GM18520 (cell line): Measurements from ENCODE around the gene PTH2.

Experiments used
- ATAC-seq: cut with Tn5 transposase; IDR thresholded peaks from one replicate; pipeline ENCODE4 v1.9.1; 2021; ENCODE audit not compliant: unreplicated experiment

The PTH2 gene

DNA sequence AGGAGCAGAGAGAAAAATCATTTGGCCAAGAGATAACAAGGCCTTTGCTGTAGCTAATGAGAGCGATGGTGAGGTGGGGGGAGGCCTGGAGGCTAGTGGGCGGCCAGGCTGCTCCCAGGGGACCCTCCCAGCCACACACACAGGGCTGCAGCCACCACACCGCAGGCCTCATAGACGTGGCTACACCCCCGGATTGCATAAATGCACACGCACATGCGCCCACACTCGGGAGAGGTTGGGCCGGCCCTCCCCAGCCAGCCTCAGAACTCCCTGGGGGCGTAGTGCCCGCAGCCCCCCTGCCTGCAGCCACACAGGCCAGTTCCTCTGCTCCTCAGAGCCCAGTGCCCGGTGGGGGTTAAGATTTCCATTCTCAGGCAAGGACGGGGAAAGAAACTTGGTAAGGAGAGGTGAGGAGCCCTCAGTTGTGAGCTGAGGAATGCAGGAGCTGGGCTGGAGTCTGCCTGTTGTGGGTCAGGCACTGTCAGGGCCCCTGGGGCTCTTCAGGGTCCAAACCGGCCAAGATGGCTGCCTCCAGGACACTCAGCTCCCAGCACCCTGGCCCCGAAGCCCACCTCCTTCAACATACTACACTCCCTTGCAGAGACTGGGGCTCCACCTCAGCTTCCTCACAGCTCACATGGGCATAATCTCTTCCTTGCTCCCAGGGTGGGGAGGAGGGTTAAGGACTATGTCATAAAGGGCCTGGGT lies 8.0 kb downstream of the PTH2 start:
- ATAC-seq: no peak

DNA sequence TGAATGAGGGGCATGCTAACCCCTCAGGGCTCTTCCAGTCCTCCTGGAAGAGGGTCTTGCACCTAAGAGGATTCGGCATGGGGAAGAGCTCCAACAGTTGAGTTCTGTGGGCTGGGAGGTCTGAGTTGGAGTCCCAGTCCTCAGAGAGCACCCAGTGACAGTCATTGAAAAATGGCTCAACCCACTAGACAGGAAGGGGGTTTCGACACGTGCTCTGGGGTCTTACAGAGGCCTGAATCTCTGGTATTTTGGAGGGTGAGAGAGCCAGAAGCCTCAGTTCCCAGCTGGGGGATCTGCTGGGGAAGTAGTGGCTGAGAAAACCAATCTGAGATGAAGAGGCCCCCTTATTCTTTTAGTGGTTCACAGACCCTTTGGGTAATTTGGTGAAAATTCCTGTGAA lies 9.0 kb downstream of the PTH2 start:
- no peak for ATAC-seq

DNA sequence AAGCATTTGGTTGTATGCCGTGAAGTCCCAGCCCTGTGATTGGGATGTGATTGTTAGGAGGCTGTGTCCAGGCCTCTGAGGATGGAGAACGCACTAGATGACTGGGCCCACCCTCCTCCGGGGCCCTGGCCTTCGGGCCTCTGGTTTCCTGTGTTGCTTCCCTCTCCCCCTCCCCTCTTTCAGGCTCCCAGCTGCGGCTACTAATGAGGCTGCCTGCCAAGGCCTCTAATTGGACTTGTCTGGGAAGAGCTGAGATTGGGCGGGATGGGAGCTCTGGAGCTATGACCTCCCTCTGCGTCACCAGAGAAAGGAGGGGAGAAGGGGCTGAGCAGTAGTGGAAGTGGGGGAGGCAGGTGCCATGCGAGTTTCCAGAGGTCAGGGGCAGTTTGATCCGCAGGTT lies 9.9 kb downstream of the PTH2 start:
- ATAC-seq: no peak

DNA sequence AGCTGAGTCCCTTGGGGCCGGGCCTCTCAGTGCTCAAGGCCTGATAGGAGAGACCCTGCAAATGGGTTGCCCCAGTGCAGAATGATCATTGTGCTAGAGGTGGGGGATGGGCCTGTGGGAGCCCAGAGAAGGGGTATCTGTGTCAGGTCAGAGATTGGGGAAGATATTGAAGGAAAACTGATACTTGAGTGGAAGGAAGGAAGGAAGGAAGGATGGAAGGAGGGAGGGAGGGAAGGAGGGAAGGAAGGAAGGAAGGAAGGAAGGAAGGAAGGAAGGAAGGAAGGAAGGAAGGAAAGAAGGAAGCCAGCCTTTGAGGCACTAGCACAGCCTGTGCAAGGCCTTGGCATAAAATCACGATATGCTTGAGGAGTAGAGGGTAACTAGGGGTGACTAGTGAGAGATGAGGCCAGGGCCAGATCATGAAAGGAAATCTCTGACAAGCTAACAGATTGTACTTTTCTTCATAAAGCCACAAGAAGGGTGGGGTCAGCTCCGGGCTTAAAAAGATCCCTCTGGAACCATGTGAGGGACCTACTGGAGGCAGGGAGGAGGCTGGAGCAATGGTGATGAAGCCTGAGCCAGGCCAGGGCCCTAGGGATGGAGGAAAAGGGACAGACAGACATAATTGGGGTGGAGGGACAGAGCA lies 11.4 kb downstream of the PTH2 start:
- no peak for ATAC-seq

DNA sequence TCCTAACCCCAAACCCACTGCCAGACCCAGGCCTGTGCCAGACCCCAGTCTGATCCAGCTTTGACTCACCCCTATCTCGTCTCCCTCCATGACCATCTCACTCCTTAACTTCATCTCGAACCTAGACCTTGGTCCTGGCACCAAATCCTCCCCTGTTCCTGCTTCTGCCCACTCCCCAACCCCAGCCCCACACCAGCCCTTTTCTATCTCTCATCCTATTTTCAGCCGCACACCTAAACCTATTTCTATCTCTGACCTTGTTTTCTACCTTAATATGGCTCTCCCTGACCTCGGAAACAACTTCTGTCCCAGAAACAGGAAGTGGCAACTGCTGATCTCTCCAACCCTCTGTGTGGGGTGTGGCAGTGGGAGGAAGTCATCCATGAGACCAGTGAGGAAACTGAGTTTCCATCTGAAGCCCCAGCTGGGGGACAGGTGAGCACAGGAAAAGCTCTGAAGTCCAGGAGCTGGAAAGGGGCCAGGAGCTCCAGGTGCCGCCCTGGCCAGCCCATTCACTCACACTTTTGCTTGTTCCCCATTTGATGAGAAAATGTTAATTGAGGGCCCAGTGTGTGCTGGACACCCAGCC lies 13.7 kb downstream of the PTH2 start:
- ATAC-seq: no peak

DNA sequence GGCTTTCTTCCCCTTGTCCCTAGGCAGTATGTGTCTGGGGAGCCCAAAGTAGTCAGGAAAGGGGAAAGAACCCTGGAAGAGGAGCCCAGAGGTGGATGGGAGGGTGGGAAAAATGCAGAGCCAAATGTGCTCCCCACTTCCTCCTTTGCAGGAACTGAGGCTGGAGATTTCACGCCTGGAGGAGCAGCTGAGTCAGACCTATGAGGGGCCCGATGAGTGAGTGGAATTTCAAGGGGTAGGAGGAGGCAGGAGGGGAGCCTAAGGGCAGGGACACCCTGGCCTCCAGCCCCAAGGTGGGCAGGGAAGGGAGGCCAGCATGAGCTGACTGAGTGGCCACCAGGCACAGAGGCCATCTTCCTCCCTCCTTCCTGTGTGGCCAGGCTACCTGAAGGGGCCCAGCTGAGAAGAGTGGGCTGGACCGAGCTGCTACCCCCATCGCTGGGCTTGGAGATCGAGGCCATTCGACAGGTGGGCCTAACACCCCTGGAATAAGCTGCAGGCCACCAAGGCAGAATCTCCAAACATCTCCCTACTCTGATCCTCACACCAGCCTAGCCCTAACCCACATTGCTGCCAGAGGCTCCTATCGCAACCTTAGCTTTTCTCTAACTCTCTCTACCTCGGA lies 14.3 kb downstream of the PTH2 start:
- no peak for ATAC-seq

DNA sequence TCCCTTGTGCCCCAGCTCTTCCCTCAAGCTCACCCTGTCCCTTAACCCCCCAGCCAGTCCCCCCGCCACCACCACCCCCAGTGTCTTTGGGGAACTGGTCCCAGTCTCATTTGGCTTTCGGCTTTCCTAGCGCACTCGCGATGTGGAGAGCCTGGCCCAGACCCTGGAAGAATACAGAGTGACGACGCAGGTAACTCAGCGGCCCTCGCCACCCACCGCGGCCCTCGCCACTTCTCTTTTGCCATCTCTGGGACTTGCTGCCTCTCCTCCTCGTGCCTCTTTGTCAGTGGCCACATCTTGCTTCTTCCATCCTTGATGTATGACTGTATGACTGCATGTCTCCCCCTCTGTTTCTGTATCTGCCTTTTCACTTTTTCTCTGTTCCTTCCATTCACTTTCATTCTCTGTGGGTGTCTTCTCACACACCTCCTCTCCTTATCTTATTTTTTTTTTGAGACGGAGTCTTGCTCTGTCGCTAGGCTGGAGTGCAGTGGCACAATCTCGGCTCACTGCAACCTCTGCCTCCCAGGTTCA lies 15.7 kb downstream of the PTH2 start:
- no peak for ATAC-seq

DNA sequence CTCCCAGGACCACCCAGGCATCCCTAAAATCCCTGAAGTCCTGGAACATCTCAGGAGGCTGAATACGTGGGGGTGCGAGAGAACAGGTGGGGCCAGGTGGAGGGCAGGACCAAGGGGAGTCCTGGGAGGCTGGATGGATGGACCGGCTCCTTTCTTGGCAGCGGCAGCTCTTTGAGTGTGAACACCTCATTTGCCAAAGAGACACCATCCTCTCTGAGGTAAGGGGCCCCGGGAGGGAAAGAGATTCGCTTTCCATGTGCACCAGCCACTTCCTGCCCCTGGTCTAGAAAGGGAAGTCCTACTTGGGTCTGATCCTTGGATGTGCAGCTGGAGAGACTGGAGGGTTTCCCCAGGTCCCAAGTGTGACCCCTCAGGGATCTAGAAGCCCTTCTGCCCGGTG lies 16.2 kb downstream of the PTH2 start:
- no peak for ATAC-seq

DNA sequence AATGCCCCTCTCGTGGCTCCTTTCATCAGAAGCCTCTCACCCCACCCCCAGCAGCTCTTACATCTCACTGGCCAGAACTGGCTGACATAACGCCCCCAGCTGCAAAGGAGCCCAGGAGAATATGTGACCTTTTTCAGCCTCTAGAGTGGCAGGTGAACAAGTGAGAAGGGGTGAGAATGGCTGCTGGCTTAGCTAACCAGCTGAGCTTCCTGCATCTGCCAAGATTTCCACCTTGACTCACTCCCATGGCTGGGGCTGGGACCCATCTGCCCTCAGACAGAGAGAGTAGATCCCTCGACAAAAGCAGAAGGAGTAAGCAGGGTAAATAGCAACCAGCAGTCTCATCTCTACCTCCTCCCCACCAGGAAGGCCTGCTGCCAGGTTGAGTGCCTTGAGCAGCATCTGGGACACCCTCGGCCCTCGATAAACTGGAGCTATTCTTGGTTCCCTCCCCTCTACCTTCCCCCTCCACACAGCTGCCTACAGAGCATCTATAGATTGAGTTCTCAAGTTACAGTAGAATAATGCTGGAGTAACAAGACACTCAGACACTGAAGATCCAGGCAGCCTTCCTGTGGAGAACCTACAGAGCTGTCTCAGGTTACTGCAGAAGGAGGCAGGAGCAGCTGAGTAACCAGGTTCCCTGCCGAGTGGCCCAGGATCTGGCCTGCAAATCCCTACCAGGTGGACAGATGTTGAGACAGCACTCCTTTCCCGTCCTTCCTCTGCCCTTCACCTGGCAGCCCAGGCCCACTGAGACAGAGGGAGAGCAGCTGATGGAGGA lies 19.6 kb downstream of the PTH2 start:
- ATAC-seq: no peak

DNA sequence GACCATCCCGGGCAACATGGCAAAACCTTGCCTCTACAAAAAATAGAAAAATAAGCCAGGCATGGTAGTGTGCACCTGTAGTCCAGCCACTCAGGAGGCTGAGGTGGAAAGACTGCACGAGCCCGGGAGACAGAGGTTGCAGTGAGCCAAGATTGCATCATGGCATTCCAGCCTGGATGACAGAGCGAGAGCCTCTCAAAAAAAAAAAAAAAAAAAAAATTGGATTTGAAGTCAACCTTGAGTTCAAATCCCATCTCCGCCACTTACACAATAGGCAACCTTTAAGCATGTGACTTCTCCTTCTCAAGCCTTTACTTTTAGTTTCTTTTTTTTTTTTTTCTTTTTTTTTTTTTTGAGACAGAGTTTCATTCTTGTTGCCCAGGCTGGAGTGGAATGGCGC lies 23.2 kb downstream of the PTH2 start:
- ATAC-seq: no peak

DNA sequence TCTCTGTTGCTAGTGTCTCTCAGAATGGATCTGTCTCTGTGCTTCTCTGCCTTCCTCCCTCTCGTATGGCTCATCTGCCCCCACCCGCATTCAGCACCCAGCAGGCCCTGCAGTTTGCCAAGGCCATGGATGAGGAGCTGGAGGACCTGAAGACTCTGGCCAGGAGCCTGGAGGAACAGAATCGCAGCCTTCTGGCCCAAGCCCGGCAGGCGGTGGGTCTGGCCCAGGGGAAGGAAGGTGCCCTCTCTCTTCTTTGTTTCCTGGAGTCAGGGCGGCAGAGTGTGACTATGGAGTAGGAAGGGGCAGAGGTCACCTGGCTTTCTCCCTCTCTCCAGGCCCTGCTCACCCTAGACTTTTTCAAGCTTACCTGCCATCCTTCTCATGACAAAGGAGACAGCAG lies 24.3 kb downstream of the PTH2 start:
- ATAC-seq: no peak

DNA sequence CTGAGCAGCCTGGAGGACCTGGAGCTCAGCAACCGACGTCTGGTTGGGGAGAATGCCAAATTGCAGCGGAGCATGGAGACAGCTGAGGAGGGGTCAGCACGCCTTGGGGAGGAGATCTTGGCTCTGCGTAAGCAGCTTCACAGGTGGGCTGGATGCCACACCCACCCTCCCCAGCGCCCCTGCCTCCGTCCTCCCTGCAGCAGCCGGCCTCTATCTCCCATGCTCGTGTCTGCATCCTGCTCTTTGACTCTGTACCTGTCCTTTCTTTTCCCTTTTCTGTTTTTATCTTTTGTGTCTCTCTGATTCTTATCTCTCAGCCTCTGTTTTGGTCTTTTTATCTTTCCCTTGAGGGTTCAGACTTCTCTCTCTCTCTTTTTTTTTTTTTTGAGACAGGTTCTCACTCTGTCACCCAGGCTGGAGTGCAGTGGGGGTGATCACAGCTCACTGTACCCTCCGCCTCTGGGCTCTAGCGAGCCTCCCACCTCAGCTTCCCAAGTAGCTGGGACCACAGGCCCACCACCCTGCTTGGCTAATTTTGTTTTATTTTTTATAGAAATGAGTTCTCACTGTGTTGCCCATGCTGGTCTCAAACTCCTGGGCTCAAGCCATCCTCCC lies 25.1 kb downstream of the PTH2 start:
- ATAC-seq: no peak

DNA sequence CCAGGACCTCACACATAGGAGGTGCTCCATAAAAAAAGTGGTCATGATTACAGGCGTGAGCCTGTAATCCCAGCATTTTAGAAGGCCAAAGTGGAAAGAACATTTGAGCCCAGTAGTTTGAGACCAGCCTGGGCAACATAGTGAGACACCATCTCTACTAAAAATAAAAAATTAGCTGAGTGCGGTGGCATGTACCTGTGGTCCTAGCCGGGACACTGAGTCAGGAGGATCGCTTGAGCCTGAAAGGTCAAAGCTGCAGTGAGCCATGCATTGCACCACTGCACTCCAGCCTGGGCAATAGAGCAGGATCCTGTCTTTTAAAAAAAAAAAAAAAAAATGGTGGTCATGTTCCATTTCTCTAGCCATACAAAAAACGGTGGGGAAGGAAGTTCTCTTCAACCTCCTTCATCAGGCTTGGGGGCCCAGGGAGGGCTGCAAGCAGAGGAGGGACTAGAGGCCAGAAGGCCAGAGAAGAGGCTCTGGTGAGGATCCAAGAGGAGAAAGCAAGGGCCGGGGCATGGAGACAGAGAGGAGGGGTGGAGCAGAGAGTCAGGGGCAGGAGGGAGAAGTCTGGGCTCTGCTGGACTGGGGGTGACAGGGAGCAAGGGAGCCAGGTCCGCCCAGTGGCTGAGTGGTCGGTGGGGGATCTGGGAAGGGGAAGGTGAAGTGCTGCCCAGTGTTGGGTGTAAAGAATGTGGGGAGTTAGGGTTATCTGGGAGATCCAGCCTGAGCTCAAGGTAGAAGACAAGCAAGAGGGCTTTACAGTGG lies 26.3 kb downstream of the PTH2 start:
- no peak for ATAC-seq

DNA sequence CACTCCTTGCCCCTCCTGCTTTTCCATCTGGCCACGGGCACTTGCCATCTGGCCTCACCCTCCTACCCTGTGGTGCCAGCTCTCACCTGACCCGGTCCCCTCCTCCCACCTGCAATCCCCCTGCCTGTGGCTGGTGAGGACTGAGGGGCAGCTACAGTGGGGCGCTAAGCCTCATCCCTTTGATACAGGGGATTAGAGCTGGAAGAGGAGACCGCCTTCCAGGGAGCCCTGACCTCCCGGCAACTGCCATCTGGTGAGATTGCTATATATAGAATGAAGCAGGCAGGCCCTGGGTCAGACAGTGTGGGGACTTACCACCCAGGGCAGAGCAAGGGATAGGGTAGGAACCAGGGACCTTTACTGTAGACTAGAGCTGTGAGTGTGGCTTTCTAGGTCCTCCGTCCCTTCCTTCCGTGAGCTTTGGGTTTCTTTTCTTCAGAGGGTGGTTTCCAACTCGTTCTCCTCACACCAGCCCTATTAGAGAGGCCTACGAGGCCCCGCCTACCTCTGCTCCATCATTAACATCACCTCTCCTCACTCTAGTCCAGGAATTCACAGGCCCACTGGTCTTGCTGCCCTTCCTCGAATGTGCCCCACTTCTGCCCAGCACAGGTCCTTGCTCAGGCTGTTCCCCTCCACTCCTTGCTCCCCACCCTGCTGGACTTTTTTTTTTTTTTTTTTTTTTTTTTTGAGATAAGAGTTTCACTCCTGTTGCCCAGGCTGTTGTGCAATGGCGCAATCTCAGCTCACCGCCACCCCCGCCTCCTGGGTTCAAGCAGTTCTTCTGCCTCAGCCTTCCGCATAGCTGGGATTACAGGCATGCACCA lies 27.4 kb downstream of the PTH2 start:
- ATAC-seq: no peak

DNA sequence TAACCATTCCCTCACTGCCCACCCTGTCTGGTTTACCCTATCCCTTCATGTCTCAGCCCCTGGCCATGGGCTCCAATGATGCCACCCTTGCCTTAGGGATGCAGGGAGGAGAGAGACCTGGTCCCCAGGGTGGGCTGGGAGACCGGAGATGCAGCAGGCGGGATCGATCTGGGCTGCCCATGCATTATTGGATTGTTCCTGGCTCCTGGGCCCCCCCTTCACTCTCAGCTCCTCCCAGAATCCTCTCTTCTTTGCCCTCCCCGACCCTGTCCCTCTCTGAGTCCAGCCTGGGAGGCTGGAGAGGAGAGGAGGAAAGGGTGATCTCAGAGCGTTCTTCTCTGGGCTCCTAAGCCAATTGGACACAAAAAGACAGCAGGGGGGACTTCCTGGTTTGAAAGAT lies 29.4 kb downstream of the PTH2 start:
- ATAC-seq: no peak

DNA sequence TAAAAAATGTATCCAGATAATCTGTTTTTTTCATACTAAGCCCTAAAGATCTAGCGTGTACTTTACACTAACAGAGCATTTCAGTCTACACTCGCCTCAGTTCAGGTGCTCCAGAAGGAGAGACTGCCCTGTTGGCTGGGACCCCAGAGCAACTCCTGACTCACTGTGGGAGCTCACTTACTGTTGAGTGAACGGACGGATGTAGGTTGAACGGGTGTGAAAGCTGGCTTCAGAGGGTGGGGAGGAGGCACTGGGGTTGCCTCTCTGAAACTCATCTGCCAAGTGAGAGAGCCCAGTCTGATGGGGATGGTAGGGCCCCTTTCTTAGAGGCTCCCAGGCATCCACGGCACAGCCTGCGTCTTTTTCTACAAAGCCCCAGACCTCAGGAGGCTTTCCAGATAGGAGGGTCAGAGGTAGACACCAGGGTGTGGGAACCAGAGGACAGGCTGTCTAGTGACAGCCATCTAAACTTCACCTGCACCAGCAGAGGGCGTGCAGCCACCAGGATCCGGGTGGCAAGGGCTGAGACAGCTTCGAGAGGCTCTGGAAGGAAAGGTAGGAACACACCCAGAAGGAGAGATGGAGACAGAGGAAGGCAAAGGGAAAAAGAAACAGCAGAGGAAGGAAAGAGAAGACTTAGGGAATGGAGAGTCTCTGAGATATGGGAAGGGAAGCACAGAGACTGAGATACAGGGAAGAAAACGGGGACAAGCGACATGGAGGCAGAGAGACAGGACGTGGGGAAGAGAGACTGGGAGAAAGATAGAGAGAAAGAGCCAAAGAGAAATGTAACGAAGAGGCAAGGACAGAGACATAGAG lies 31.5 kb downstream of the PTH2 start:
- peak; percentile 70 for ATAC-seq

DNA sequence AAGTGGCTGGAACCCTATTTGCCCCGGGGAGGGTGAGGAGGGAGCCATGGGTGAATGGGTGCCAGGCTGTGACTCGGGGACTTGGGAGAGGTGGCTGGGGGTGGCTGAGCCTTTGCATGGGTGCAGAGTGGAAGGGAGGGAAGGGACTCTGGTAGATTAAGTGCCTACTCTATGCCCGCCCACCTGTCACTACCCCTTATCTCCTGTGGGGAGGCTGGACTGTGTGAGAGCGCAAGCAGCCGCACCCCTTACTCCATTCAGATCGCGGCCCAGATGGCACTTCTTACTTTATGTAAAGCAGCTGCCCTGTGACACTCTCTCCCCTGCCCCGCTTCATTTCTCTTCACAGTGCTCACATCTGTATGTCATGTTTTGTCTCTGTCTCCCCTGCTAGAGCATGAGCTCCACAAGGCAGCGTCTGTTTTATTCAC lies 32.3 kb downstream of the PTH2 start:
- no peak for ATAC-seq
